ENCODE measurements around the gene SGO2.
"Not testable (repeated sequence)": the region's sequence is repeated elsewhere in the genome, so short reads cannot be mapped to it uniquely, and the experiment has no call there.

SGO2 gene

DNA sequence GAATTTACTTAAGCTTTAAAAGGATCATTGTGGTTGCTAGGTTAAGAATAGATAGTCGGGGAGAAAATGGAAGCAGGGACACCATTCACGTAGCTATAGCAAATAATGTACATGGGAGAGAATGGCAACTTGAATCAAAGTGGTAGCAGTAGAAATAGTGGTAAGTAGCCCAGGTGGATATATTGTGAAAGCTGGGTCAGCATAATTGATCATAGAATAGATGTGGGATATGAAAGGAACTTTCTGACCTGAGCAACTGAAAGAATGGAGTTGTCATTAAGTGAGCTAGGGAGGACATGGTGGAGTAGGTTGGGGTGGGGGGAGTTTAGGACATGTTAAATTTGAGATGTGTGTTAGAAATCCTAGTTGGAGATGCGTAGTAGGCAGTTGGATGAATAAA lies 2.2 kb downstream of the SGO2 start:
- DNase-seq (ENCODE audit: insufficient read length) = no peak
- TF ChIP-seq POLR2A (IDR thresholded peaks at IDR 0.05; ENCODE audit: low read depth, low read length) (no peak), POLR2AphosphoS5 (IDR thresholded peaks at IDR 0.05; ENCODE audit: low read depth, low read length) (no peak), TAF1 (IDR thresholded peaks at IDR 0.05; ENCODE audit: borderline replicate concordance, low read depth, low read length) (no peak)
- no peak for FAIRE-seq

- DNase-seq (ENCODE audit: insufficient read length) = no peak
- FAIRE-seq = no peak
- TF ChIP-seq POLR2AphosphoS5 (IDR thresholded peaks at IDR 0.05; ENCODE audit: low read depth, low read length) = no peak
- TF ChIP-seq POLR2A (IDR thresholded peaks at IDR 0.05; ENCODE audit: low read depth, low read length) = no peak
- TF ChIP-seq TAF1 (IDR thresholded peaks at IDR 0.05; ENCODE audit: borderline replicate concordance, low read depth, low read length) = no peak
Measured at GRCh38 chr2:200533754-200534153, 7.7 kb downstream of the SGO2 start.

DNA sequence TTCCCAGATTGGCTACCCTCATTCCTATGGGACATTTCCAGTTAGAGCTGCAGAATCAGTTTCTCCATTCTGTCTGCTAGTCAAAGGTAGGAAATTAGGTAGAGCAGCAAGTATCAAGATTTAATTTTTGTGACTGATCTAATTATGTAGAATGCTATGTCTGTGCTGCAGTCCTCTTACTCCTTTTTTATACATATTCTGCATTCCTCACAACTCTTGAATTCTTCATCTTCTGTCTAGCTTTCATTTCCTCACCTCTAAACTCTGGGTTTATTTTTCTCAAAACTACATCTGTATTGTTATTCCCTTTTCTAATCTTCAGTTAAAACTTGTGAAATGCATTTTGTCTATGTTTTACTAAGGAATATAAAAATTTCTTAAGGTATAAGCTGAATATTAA lies 8.6 kb downstream of the SGO2 start:
- no peak for DNase-seq (ENCODE audit: insufficient read length)
- no peak for FAIRE-seq
- no peak for TF ChIP-seq POLR2AphosphoS5 (IDR thresholded peaks at IDR 0.05; ENCODE audit: low read depth, low read length)
- TF ChIP-seq POLR2A (IDR thresholded peaks at IDR 0.05; ENCODE audit: low read depth, low read length) = no peak
- TF ChIP-seq TAF1 (IDR thresholded peaks at IDR 0.05; ENCODE audit: borderline replicate concordance, low read depth, low read length) = no peak

DNA sequence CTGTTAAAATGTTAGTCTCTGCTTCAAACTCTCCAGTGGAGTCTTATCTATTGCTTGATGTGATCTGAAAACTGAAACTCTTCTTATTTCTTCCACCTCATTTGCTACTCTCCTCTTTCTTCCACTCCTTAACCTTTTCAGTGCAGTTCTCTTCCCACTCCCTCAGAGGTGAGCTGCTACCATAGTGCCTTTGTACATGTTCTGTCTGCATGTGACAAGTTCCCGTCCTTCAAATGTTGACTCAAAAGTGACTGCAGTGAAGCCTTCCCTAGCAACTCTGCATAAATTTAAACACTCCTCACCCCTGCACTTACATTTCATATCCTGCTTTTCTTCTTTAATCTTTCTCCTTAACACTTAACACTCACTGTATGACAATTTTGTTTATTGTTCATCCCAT lies 12.1 kb downstream of the SGO2 start:
- DNase-seq (ENCODE audit: insufficient read length) (no peak), FAIRE-seq (no peak)
- no peak for TF ChIP-seq POLR2A (IDR thresholded peaks at IDR 0.05; ENCODE audit: low read depth, low read length)
- TF ChIP-seq POLR2AphosphoS5 (IDR thresholded peaks at IDR 0.05; ENCODE audit: low read depth, low read length) = no peak

GRCh38 chr2:200540793-200541192 lies 14.8 kb downstream of the SGO2 start:
- FAIRE-seq (no peak), DNase-seq (ENCODE audit: insufficient read length) (no peak)
- TF ChIP-seq POLR2AphosphoS5 (IDR thresholded peaks at IDR 0.05; ENCODE audit: low read depth, low read length) (no peak), TAF1 (IDR thresholded peaks at IDR 0.05; ENCODE audit: borderline replicate concordance, low read depth, low read length) (no peak), POLR2A (IDR thresholded peaks at IDR 0.05; ENCODE audit: low read depth, low read length) (no peak)

GRCh38 chr2:200566596-200566995 lies 40.6 kb downstream of the SGO2 start:
- not testable (repeated sequence) for FAIRE-seq; DNase-seq (ENCODE audit: insufficient read length)

DNA sequence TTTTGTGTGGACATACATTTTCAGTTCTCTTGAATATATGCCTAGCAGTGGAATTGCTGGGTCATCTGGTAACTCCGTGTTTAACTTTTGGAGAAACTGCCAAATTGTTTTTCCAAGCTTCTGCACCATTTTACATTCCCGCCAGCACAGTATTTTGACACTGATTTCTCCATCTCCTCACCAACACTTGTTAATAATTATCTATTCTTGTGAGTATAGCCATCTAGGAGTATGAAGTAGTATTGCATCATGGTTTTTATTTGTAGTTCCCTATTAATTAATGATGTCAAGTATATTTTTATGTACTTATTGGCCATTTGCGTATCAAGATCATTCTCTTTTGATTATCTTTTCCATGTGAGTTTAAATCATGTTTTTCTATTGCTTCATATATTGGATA lies 41.9 kb downstream of the SGO2 start:
- DNase-seq (ENCODE audit: insufficient read length) (no peak), FAIRE-seq (no peak)
- TF ChIP-seq TAF1 (IDR thresholded peaks at IDR 0.05; ENCODE audit: borderline replicate concordance, low read depth, low read length) = no peak
- TF ChIP-seq POLR2A (IDR thresholded peaks at IDR 0.05; ENCODE audit: low read depth, low read length) = no peak
- no peak for TF ChIP-seq POLR2AphosphoS5 (IDR thresholded peaks at IDR 0.05; ENCODE audit: low read depth, low read length)

DNA sequence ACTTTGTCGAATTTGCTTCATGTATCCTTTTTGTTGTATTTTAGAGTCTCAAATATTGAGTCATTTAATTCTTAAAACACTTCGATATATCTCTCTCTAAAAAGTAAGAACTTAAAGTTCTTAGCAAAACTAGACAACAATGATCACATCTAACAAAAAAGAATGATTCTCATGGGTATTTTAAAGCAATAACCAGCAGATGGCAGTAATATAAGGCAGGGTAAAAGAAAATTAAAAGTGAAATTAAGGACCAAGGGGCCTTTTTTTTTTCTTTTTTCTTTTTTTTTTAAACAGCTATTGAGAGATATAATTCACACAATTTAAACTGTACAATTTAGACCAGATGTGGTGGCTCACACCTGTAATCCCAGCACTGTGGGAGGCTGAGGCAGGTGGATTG lies 50.0 kb downstream of the SGO2 start:
- TF ChIP-seq POLR2AphosphoS5 (IDR thresholded peaks at IDR 0.05; ENCODE audit: low read depth, low read length) = no peak
- no peak for TF ChIP-seq POLR2A (IDR thresholded peaks at IDR 0.05; ENCODE audit: low read depth, low read length)
- TF ChIP-seq TAF1 (IDR thresholded peaks at IDR 0.05; ENCODE audit: borderline replicate concordance, low read depth, low read length) = no peak
- FAIRE-seq = no peak

DNA sequence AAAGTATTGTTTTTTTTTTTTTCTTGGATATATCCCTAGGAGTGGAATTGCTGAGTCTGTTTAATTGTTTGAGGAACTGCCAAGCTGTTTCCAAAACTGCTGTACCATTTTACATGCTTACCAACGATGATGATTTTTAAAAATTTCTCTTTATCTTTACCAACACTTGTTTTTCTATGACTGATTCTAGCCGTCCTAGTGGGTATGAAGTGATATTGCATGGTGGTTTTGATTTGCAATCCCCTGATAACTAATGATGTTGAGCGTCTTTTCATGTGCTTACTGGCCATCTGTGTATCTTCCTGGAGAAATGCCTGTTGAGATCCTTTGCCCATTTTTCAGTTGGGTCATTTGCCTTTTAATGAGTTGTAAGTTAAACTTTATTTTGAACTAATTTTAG lies 51.0 kb downstream of the SGO2 start:
- TF ChIP-seq POLR2A (IDR thresholded peaks at IDR 0.05; ENCODE audit: low read depth, low read length) (no peak), POLR2AphosphoS5 (IDR thresholded peaks at IDR 0.05; ENCODE audit: low read depth, low read length) (no peak), TAF1 (IDR thresholded peaks at IDR 0.05; ENCODE audit: borderline replicate concordance, low read depth, low read length) (no peak)
- no peak for FAIRE-seq

More for the DNA sequence above, 50.0 kb downstream of the SGO2 start:
- no peak for DNase-seq (ENCODE audit: insufficient read length)

GRCh38 chr2:200578778-200579177 lies 52.8 kb downstream of the SGO2 start:
- TF ChIP-seq POLR2AphosphoS5 (IDR thresholded peaks at IDR 0.05; ENCODE audit: low read depth, low read length) (no peak), TAF1 (IDR thresholded peaks at IDR 0.05; ENCODE audit: borderline replicate concordance, low read depth, low read length) (no peak), POLR2A (IDR thresholded peaks at IDR 0.05; ENCODE audit: low read depth, low read length) (no peak)
- peak; percentile 78 for FAIRE-seq
- no peak for DNase-seq (ENCODE audit: insufficient read length)

More for the DNA sequence above, 51.0 kb downstream of the SGO2 start:
- DNase-seq (ENCODE audit: insufficient read length) = no peak

DNA sequence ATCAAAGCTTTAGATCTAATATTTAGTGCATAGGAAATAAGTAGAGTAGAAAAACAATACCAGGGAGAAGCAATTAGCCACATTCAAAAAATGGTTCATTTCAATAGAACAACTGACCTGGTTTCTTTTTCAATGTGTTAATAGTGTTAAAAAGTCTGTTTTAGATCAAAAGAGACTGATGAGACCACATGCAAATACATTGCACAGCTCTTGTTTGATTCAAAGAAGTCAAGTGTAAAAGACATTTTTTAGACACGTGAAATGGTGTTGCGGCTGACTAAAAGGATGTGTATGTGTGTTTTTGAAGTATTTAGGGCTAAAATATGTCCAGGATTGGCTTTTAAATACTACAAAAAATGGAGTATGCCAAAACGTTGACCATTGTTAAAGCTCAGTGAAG lies 58.6 kb downstream of the SGO2 start:
- TF ChIP-seq POLR2AphosphoS5 (IDR thresholded peaks at IDR 0.05; ENCODE audit: low read depth, low read length) (no peak), TAF1 (IDR thresholded peaks at IDR 0.05; ENCODE audit: borderline replicate concordance, low read depth, low read length) (no peak), POLR2A (IDR thresholded peaks at IDR 0.05; ENCODE audit: low read depth, low read length) (no peak)
- FAIRE-seq (no peak), DNase-seq (ENCODE audit: insufficient read length) (no peak)

- TF ChIP-seq POLR2AphosphoS5 (IDR thresholded peaks at IDR 0.05; ENCODE audit: low read depth, low read length) (no peak), POLR2A (IDR thresholded peaks at IDR 0.05; ENCODE audit: low read depth, low read length) (no peak), TAF1 (IDR thresholded peaks at IDR 0.05; ENCODE audit: borderline replicate concordance, low read depth, low read length) (no peak)
- DNase-seq (ENCODE audit: insufficient read length) = no peak
- no peak for FAIRE-seq
Measured at GRCh38 chr2:200585340-200585729, 59.3 kb downstream of the SGO2 start.

Measured in GM12892 (cell line).